ENCODE measurements around the gene XRCC3. TPM values are rescaled to one million over a fixed set of nuclear protein-coding genes. Genes with fewer than 3 reads are reported as not detected.

The XRCC3 gene
- total RNA-seq, 4 donors from 2014 or later: 2.7 to 8.2 (median 4.0) TPM

GRCh38 chr14:103743691-103744090 lies 28.4 kb upstream of the XRCC3 start:
- no peak for TF ChIP-seq CTCF (IDR thresholded peaks at IDR 0.05)
- ATAC-seq (ENCODE audit: low FRiP score) (no peak), DNase-seq (ENCODE audit: low spot score) (no peak)

GRCh38 chr14:103742499-103743255 lies 27.4 kb upstream of the XRCC3 start:
- TF ChIP-seq CTCF (IDR thresholded peaks at IDR 0.05): no peak
- ATAC-seq (ENCODE audit: low FRiP score) (no peak), DNase-seq (ENCODE audit: low spot score) (no peak)

GRCh38 chr14:103741876-103742275 lies 26.6 kb upstream of the XRCC3 start:
- no peak for DNase-seq (ENCODE audit: low spot score)
- ATAC-seq (ENCODE audit: low FRiP score): no peak
- no peak for TF ChIP-seq CTCF (IDR thresholded peaks at IDR 0.05)

- no peak for DNase-seq (ENCODE audit: low spot score)
- no peak for TF ChIP-seq CTCF (IDR thresholded peaks at IDR 0.05)
- no peak for ATAC-seq (ENCODE audit: low FRiP score)
Observed at GRCh38 chr14:103740991-103741689, 25.9 kb upstream of the XRCC3 start.

- TF ChIP-seq CTCF (IDR thresholded peaks at IDR 0.05): no peak
- ATAC-seq (ENCODE audit: low FRiP score) (no peak), DNase-seq (ENCODE audit: low spot score) (no peak)
Observed at GRCh38 chr14:103739793-103740501, 24.7 kb upstream of the XRCC3 start.

GRCh38 chr14:103739466-103739792 lies 24.2 kb upstream of the XRCC3 start:
- no peak for ATAC-seq (ENCODE audit: low FRiP score)
- no peak for TF ChIP-seq CTCF (IDR thresholded peaks at IDR 0.05)

More at GRCh38 chr14:103739466-103739792, 24.2 kb upstream of the XRCC3 start:
- DNase-seq (ENCODE audit: low spot score): no peak

All from omental fat pad (tissue), 4 donors.